ENCODE data around the gene MBNL1. TPM values are rescaled to one million over a fixed set of nuclear protein-coding genes. Genes with fewer than 3 reads are reported as not detected.

The MBNL1 gene
- total RNA-seq, 4 donors from 2014 or later = 190 to 279 (median 216) TPM

- Histone ChIP-seq H3K27ac (no peak overlapping the region), H3K4me3 (replicated peaks in 1 of 3) (no peak overlapping the region), H3K9me3 (no peaks in the 10 kb centered on the region), H3K36me3 (no peaks in the 10 kb centered on the region), H3K4me1 (peaks cover 10 to 13% of the 10 kb centered on the region in 2 donors), H3K27me3 (no peaks in the 10 kb centered on the region)
- intact Hi-C loops (cut with DNase I) = no loop called here
- TF ChIP-seq POLR2A (IDR thresholded peaks at IDR 0.05) = no peak
- no peak for TF ChIP-seq CTCF (IDR thresholded peaks at IDR 0.05)
- DNase-seq = no peak
Measured at GRCh38 chr3:152350139-152350538, 81.4 kb downstream of the MBNL1 start.

- TF ChIP-seq CTCF (IDR thresholded peaks at IDR 0.05) (no peak), POLR2A (IDR thresholded peaks at IDR 0.05) (no peak)
- H3K27ac ChIP-seq = no peak overlapping the region
- no peak overlapping the region for H3K4me3 ChIP-seq (replicated peaks in 1 of 3)
- H3K27me3 ChIP-seq = no peaks in the 10 kb centered on the region
- intact Hi-C loops (cut with DNase I) = no loop called here
- DNase-seq = no peak
- H3K4me1 ChIP-seq = peaks cover 10 to 13% of the 10 kb centered on the region in 2 donors
- no peaks in the 10 kb centered on the region for H3K9me3 ChIP-seq
- 93 to 98% methylated on average over 4 of the region's 4 CpGs for WGBS, 2 donors
- H3K36me3 ChIP-seq = no peaks in the 10 kb centered on the region
Measured at GRCh38 chr3:152350776-152351175, 82.0 kb downstream of the MBNL1 start.

GRCh38 chr3:152352554-152352953 is 83.8 kb downstream of the MBNL1 start:
- no peaks in the 10 kb centered on the region for H3K9me3 ChIP-seq
- H3K27me3 ChIP-seq = no peaks in the 10 kb centered on the region
- no peaks in the 10 kb centered on the region for H3K36me3 ChIP-seq
- 77 to 78% methylated on average over 4 of the region's 4 CpGs for WGBS, 2 donors
- no peak overlapping the region for H3K4me3 ChIP-seq (replicated peaks in 1 of 3)
- no peak for DNase-seq
- peak overlapping the region in 1 of 3 donors; percentile 4 for H3K27ac ChIP-seq
- TF ChIP-seq CTCF (IDR thresholded peaks at IDR 0.05) (no peak), POLR2A (IDR thresholded peaks at IDR 0.05) (no peak)
- intact Hi-C loops (cut with DNase I) = no loop called here
- peaks cover 13 to 15% of the 10 kb centered on the region in 2 donors for H3K4me1 ChIP-seq

- H3K4me3 ChIP-seq (replicated peaks in 1 of 3) = no peak overlapping the region
- intact Hi-C loops (cut with DNase I) = no loop called here
- no peaks in the 10 kb centered on the region for H3K9me3 ChIP-seq
- H3K4me1 ChIP-seq = peaks cover 6 to 17% of the 10 kb centered on the region in 2 donors
- H3K27ac ChIP-seq = no peak overlapping the region
- no peak for TF ChIP-seq CTCF (IDR thresholded peaks at IDR 0.05)
- H3K27me3 ChIP-seq = no peaks in the 10 kb centered on the region
- no peak for DNase-seq
- H3K36me3 ChIP-seq = no peaks in the 10 kb centered on the region
Measured at GRCh38 chr3:152353578-152353977, 84.8 kb downstream of the MBNL1 start.

GRCh38 chr3:152355744-152356665 is 87.3 kb downstream of the MBNL1 start:
- Histone ChIP-seq H3K4me1 (peaks cover 0 to 15% of the 10 kb centered on the region in 2 donors), H3K9me3 (no peaks in the 10 kb centered on the region), H3K27ac (no peak overlapping the region), H3K4me3 (replicated peaks in 1 of 3) (no peak overlapping the region), H3K27me3 (no peaks in the 10 kb centered on the region), H3K36me3 (no peaks in the 10 kb centered on the region)
- 87 to 90% methylated on average over 10 of the region's 10 CpGs for WGBS, 2 donors
- intact Hi-C loops (cut with DNase I) = no loop called here
- no peak for DNase-seq
- TF ChIP-seq POLR2A (IDR thresholded peaks at IDR 0.05) = no peak
- TF ChIP-seq CTCF (IDR thresholded peaks at IDR 0.05) = no peak
